Mucosa of descending colon (tissue), 3 donors: Measurements from ENCODE around the gene PSMD3. TPM values are rescaled to one million over a fixed set of nuclear protein-coding genes. Genes with fewer than 3 reads are reported as not detected.

ENCODE experiments used
- ATAC-seq: fragments of 200-7000 bp; cut with Tn5 transposase; one replicate; pipeline ENCODE4 v1.9.1; 2020; ENCODE audit warnings: mild to moderate bottlenecking, moderate library complexity
- DNase-seq, 3 donors: peaks; one replicate each; pipeline ENCODE4 v3.0.0-alpha.2; 2020
- H3K36me3 ChIP-seq: fragments of 200-600 bp; one replicate; pipeline ENCODE4 v1.8.0; 2021; ENCODE audit warnings: low read depth, mild to moderate bottlenecking
- H3K4me1 ChIP-seq: fragments of 200-600 bp; one replicate; pipeline ENCODE4 v1.8.0; 2021; ENCODE audit warnings: low read depth, mild to moderate bottlenecking
- H3K4me3 ChIP-seq: fragments of 200-600 bp; one replicate; pipeline ENCODE4 v1.8.0; 2021; ENCODE audit warnings: mild to moderate bottlenecking
- H3K9me3 ChIP-seq: fragments of 200-600 bp; one replicate; pipeline ENCODE4 v1.8.0; 2021; ENCODE audit warnings: mild to moderate bottlenecking
- intact Hi-C, 2 donors: fragments of 100-400 bp; cut with DNase I in 1 of 2; cut with micrococcal nuclease in 1 of 2; formaldehyde crosslinking; loops; one replicate each; pipeline versions ENCODE4 v1.11.0 to v1.11.1; 2022; cut with DNase I, micrococcal nuclease
- total RNA-seq, 3 donors: library from RNA; stranded (reverse); fragmentation: NEBNext Ultra II Directional in 2 of 3; extraction: Animal tissue kit (Norgen Biotek cat#: 25700) in 2 of 3; gene quantifications; one replicate each; pipeline versions ENCODE4 v1.2.1 to v1.2.4, GENCODE V29; 2021 to 2023
- TF ChIP-seq, protein P1 (sequence below): fragments of 200-600 bp; IDR thresholded peaks from one replicate; pipeline ENCODE4 v1.8.0; 2022; ENCODE audit warnings: antibody characterized with exemption, mild to moderate bottlenecking
- donor health status: DM: no; HTN: no; CAD: no; lungs with moderate emphysema.
- donor health status: DM: no; HTN: no; CAD: no.
- donor health status: DM: no; HTN: yes; CAD: no.

PSMD3 gene
- total RNA-seq, 3 donors from 2014 or later = 96.0 to 126 (median 96.8) TPM

DNA sequence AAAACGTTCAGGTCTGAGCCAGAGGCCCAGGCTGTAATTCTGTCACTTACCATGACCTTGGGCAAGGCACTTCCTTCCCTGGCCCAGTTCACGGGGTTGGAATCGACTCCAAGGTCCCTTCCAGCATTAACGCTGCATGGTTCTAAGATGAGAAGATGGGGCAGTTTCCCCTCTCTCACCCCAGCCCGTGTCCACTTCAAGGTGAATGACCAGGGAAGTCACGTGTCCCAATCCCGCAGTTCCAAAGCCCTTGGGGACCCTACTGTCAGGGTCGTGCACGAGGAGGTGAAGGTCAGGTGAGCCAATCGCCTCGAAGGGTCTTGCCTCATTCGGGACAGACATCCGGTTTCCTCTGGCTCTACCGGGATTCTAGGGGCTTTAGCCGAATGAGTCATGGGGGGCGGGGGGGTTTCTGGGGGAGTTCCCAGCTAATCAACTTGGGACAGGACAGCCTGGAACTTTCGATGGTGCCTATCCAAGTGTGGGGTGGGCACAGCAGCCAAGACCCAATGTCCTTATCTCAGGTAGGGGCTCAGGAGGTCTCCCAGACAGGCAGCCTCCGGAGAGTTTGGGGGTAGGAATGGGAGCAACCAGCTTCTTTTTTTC, 33.9 kb downstream of the PSMD3 start:
- TF ChIP-seq, protein P1, sequence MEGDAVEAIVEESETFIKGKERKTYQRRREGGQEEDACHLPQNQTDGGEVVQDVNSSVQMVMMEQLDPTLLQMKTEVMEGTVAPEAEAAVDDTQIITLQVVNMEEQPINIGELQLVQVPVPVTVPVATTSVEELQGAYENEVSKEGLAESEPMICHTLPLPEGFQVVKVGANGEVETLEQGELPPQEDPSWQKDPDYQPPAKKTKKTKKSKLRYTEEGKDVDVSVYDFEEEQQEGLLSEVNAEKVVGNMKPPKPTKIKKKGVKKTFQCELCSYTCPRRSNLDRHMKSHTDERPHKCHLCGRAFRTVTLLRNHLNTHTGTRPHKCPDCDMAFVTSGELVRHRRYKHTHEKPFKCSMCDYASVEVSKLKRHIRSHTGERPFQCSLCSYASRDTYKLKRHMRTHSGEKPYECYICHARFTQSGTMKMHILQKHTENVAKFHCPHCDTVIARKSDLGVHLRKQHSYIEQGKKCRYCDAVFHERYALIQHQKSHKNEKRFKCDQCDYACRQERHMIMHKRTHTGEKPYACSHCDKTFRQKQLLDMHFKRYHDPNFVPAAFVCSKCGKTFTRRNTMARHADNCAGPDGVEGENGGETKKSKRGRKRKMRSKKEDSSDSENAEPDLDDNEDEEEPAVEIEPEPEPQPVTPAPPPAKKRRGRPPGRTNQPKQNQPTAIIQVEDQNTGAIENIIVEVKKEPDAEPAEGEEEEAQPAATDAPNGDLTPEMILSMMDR = no peak
- H3K4me3 ChIP-seq = no peak overlapping the region
- H3K4me1 ChIP-seq = peaks cover 28% of the 10 kb centered on the region
- no peaks in the 10 kb centered on the region for H3K9me3 ChIP-seq
- DNase-seq = no peak
- H3K36me3 ChIP-seq = no peaks in the 10 kb centered on the region
- peak; percentile 18 for ATAC-seq
- intact Hi-C loops = loop anchor here in 1 of 2 donors (5.0 kb wide), 1 partner anchor 153 kb away; no protein-coding TSS in a partner anchor

DNA sequence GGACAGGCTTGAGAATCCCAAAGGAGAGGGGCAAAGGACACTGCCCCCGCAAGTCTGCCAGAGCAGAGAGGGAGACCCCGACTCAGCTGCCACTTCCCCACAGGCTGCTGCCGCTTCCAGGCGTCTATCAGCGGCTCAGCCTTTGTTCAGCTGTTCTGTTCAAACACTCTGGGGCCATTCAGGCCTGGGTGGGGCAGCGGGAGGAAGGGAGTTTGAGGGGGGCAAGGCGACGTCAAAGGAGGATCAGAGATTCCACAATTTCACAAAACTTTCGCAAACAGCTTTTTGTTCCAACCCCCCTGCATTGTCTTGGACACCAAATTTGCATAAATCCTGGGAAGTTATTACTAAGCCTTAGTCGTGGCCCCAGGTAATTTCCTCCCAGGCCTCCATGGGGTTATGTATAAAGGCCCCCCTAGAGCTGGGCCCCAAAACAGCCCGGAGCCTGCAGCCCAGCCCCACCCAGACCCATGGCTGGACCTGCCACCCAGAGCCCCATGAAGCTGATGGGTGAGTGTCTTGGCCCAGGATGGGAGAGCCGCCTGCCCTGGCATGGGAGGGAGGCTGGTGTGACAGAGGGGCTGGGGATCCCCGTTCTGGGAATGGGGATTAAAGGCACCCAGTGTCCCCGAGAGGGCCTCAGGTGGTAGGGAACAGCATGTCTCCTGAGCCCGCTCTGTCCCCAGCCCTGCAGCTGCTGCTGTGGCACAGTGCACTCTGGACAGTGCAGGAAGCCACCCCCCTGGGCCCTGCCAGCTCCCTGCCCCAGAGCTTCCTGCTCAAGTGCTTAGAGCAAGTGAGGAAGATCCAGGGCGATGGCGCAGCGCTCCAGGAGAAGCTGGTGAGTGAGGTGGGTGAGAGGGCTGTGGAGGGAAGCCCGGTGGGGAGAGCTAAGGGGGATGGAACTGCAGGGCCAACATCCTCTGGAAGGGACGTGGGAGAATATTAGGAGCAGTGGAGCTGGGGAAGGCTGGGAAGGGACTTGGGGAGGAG, 34.7 kb downstream of the PSMD3 start, which contains the start of gene CSF3:
Gene CSF3 (plus strand): TSS at position 436 of the 993 bp plus-strand sequence. CDS start 35 bp downstream, at position 471.
- Histone ChIP-seq H3K36me3 (no peaks in the 10 kb centered on the region), H3K4me1 (peaks cover 28% of the 10 kb centered on the region), H3K4me3 (no peak within 1 kb of the TSS), H3K9me3 (no peaks in the 10 kb centered on the region)
- TF ChIP-seq, protein P1 = no peak
- DNase-seq = peak; percentile 67 to 85 (median 76)
- peak; percentile 74 for ATAC-seq
- intact Hi-C loops = no loop called here

DNA sequence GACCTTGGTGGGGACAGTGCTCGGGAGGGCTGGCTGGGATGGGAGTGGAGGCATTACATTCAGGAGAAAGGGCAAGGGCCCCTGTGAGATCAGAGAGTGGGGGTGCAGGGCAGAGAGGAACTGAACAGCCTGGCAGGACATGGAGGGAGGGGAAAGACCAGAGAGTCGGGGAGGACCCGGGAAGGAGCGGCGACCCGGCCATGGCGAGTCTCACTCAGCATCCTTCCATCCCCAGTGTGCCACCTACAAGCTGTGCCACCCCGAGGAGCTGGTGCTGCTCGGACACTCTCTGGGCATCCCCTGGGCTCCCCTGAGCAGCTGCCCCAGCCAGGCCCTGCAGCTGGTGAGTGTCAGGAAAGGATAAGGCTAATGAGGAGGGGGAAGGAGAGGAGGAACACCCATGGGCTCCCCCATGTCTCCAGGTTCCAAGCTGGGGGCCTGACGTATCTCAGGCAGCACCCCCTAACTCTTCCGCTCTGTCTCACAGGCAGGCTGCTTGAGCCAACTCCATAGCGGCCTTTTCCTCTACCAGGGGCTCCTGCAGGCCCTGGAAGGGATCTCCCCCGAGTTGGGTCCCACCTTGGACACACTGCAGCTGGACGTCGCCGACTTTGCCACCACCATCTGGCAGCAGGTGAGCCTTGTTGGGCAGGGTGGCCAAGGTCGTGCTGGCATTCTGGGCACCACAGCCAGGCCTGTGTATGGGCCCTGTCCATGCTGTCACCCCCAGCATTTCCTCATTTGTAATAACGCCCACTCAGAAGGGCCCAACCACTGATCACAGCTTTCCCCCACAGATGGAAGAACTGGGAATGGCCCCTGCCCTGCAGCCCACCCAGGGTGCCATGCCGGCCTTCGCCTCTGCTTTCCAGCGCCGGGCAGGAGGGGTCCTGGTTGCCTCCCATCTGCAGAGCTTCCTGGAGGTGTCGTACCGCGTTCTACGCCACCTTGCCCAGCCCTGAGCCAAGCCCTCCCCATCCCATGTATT, 35.7 kb downstream of the PSMD3 start:
- Histone ChIP-seq H3K4me1 (peaks cover 28% of the 10 kb centered on the region), H3K4me3 (no peak overlapping the region), H3K9me3 (no peaks in the 10 kb centered on the region), H3K36me3 (no peaks in the 10 kb centered on the region)
- DNase-seq = peak in 1 of 3 donors; percentile 21
- intact Hi-C loops = no loop called here
- no peak for ATAC-seq
- TF ChIP-seq, protein P1 = no peak

DNA sequence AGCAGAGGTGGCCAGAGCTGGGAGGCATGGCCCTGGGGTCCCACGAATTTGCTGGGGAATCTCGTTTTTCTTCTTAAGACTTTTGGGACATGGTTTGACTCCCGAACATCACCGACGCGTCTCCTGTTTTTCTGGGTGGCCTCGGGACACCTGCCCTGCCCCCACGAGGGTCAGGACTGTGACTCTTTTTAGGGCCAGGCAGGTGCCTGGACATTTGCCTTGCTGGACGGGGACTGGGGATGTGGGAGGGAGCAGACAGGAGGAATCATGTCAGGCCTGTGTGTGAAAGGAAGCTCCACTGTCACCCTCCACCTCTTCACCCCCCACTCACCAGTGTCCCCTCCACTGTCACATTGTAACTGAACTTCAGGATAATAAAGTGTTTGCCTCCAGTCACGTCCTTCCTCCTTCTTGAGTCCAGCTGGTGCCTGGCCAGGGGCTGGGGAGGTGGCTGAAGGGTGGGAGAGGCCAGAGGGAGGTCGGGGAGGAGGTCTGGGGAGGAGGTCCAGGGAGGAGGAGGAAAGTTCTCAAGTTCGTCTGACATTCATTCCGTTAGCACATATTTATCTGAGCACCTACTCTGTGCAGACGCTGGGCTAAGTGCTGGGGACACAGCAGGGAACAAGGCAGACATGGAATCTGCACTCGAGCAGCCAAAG, 36.9 kb downstream of the PSMD3 start:
- ATAC-seq (no peak), DNase-seq (no peak)
- intact Hi-C loops = no loop called here
- TF ChIP-seq, protein P1 = no peak
- H3K4me3 ChIP-seq = no peak overlapping the region
- no peaks in the 10 kb centered on the region for H3K36me3 ChIP-seq
- peaks cover 31% of the 10 kb centered on the region for H3K4me1 ChIP-seq
- H3K9me3 ChIP-seq = no peaks in the 10 kb centered on the region
